ENCODE data around the gene MINK1.
"Not testable (repeated sequence)": the region's sequence is repeated elsewhere in the genome, so short reads cannot be mapped to it uniquely, and the experiment has no call there.

MINK1 gene

GRCh38 chr17:4852567-4853207 is 19.5 kb downstream of the MINK1 start:
- H3K4me3 ChIP-seq (ENCODE audit: low read depth, low read length), result no peak overlapping the region
- no peak for TF ChIP-seq CTCF (IDR thresholded peaks at IDR 0.05; ENCODE audit: low read depth, low read length)
- in situ Hi-C loops (cut with HindIII; ENCODE audit: low sequenced_read_pairs), result no loop called here
- peak; percentile 30 for DNase-seq (ENCODE audit: low read depth, low spot score)

- no peak overlapping the region for H3K4me3 ChIP-seq (ENCODE audit: low read depth, low read length)
- DNase-seq (ENCODE audit: low read depth, low spot score), result no peak
- no peak for TF ChIP-seq CTCF (IDR thresholded peaks at IDR 0.05; ENCODE audit: low read depth, low read length)
Observed at GRCh38 chr17:4853208-4853671, 20.1 kb downstream of the MINK1 start.

GRCh38 chr17:4854111-4854681 is 21.1 kb downstream of the MINK1 start:
- no peak overlapping the region for H3K4me3 ChIP-seq (ENCODE audit: low read depth, low read length)
- no peak for TF ChIP-seq CTCF (IDR thresholded peaks at IDR 0.05; ENCODE audit: low read depth, low read length)
- no peak for DNase-seq (ENCODE audit: low read depth, low spot score)
- in situ Hi-C loops (cut with HindIII; ENCODE audit: low sequenced_read_pairs), result no loop called here

More at GRCh38 chr17:4853208-4853671, 20.1 kb downstream of the MINK1 start:
- in situ Hi-C loops (cut with HindIII; ENCODE audit: low sequenced_read_pairs), result no loop called here

- no peak for TF ChIP-seq CTCF (IDR thresholded peaks at IDR 0.05; ENCODE audit: low read depth, low read length)
- no peak for DNase-seq (ENCODE audit: low read depth, low spot score)
- H3K4me3 ChIP-seq (ENCODE audit: low read depth, low read length), result no peak overlapping the region
- in situ Hi-C loops (cut with HindIII; ENCODE audit: low sequenced_read_pairs), result no loop called here
Observed at GRCh38 chr17:4856271-4856936, 23.3 kb downstream of the MINK1 start.

GRCh38 chr17:4856937-4857314 is 23.8 kb downstream of the MINK1 start:
- in situ Hi-C loops (cut with HindIII; ENCODE audit: low sequenced_read_pairs), result no loop called here

GRCh38 chr17:4857347-4857746 is 24.2 kb downstream of the MINK1 start:
- in situ Hi-C loops (cut with HindIII; ENCODE audit: low sequenced_read_pairs); DNase-seq (ENCODE audit: low read depth, low spot score); H3K4me3 ChIP-seq (ENCODE audit: low read depth, low read length): not testable (repeated sequence)

More at GRCh38 chr17:4856937-4857314, 23.8 kb downstream of the MINK1 start:
- DNase-seq (ENCODE audit: low read depth, low spot score), result no peak
- no peak overlapping the region for H3K4me3 ChIP-seq (ENCODE audit: low read depth, low read length)
- no peak for TF ChIP-seq CTCF (IDR thresholded peaks at IDR 0.05; ENCODE audit: low read depth, low read length)

All from astrocyte of the spinal cord (primary cell).